GM12873 (cell line): ENCODE results near the gene TMEM132D.

ENCODE experiments used
- TF ChIP-seq, protein P1 (sequence below): IDR thresholded peaks from 2 replicates; pipeline ENCODE4 v1.5.1; 2012; ENCODE audit warnings: low read depth, mild to moderate bottlenecking, moderate library complexity, low read length, control low read depth; ENCODE audit not compliant: insufficient read depth; ENCODE audit errors: missing control alignments

The TMEM132D gene

GRCh38 chr12:129339336-129339735, 564.5 kb downstream of the TMEM132D start:
- TF ChIP-seq, protein P1, sequence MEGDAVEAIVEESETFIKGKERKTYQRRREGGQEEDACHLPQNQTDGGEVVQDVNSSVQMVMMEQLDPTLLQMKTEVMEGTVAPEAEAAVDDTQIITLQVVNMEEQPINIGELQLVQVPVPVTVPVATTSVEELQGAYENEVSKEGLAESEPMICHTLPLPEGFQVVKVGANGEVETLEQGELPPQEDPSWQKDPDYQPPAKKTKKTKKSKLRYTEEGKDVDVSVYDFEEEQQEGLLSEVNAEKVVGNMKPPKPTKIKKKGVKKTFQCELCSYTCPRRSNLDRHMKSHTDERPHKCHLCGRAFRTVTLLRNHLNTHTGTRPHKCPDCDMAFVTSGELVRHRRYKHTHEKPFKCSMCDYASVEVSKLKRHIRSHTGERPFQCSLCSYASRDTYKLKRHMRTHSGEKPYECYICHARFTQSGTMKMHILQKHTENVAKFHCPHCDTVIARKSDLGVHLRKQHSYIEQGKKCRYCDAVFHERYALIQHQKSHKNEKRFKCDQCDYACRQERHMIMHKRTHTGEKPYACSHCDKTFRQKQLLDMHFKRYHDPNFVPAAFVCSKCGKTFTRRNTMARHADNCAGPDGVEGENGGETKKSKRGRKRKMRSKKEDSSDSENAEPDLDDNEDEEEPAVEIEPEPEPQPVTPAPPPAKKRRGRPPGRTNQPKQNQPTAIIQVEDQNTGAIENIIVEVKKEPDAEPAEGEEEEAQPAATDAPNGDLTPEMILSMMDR: no peak

- TF ChIP-seq, protein P1: no peak
Observed at GRCh38 chr12:129337413-129337812, 566.4 kb downstream of the TMEM132D start.

DNA sequence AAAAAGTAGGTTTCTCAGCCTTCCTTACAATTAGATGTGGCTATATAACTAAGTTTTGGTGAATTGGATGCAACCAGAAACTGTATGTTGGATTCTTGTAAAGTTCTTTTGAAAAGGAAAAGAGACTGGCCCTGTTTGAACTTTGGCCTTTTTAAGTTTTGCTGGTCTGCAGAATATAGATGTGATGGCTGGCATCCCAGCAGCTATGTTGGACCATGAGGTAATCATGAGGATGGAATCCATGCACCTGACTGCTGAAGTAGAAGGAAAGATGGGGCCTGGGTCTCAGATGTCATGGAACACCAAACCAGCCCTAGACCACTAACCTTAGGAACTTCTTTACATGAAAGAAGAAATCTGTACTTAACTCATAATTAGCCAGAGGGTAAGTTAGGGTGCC, 568.1 kb downstream of the TMEM132D start:
- TF ChIP-seq, protein P1: no peak

DNA sequence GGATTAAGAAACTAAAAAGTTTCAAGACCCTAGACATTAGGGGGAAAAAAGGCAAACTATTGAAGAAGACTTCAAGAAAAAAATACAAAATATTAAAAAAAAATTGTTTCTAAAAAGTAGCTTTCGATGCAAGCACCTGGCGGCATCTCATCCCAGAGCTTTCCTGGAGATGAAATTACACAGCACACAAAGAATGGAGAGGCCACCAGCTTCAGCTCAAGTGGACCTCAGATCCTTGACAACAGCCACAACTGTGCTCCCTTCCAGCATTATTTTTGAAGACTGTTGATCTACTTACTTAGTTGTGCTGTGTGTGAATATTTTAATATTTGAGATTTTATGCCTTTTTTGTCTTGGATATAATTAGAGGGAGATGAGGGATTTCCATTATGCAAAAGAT, 571.5 kb downstream of the TMEM132D start:
- TF ChIP-seq, protein P1: no peak

DNA sequence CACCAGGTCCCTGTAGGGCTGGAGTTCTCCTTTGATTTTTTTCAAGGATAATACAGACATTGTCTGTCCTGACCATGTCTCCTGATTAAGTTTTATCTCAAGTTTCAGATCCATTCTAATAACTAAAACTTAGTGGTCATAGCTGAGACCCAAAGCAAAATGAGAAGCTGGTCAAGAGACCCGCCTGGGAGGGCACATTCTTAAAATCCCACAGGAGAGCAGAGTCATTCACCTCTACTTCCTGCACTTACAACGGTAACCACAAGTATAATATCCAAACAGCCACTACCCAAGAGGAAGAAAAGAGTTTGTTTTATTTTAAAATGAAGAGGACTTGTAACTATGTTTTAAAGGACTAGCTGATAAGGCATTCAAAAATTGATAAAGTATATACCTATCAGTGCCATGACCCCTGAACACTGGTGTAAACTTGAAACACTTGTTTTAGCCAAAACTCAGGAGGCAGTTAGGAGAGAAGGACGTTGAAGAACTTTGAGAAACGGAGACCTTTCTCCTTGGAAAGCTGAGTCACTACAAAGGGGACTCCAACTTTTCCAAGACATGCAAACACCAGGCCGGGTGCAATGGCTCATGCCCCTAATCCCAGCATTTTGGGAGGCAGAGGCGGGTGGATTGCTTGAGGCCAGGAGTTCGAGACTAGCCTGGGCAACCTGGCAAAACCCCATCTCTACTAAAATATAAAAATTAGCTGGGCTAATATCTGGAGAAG, 572.3 kb downstream of the TMEM132D start:
- TF ChIP-seq, protein P1: no peak

GRCh38 chr12:129328235-129328634, 575.6 kb downstream of the TMEM132D start:
- TF ChIP-seq, protein P1: no peak

- TF ChIP-seq, protein P1: no peak
Observed at GRCh38 chr12:129325566-129325965, 578.3 kb downstream of the TMEM132D start.

GRCh38 chr12:129312048-129312447, 591.8 kb downstream of the TMEM132D start:
- TF ChIP-seq, protein P1: no peak
